Smooth muscle cell (in vitro differentiated cells): ENCODE measurements around the gene SLC8A1. TPM values are rescaled to one million over a fixed set of nuclear protein-coding genes. Genes with fewer than 3 reads are reported as not detected.

Source experiments
- DNase-seq: peaks from one replicate; lab custom pipeline; 2025; ENCODE audit not compliant: unreplicated experiment; lab: John Stamatoyannopoulos, UW
- H2AFZ ChIP-seq: fragments of 200-600 bp; sonication (generic); 2 replicates; pipeline ENCODE4 v1.6.0; 2016; ENCODE audit warnings: antibody characterized with exemption, low read depth, mild to moderate bottlenecking
- H3F3A ChIP-seq: fragments of 200-600 bp; sonication (generic); 2 replicates; pipeline ENCODE4 v1.6.0; 2017; ENCODE audit warnings: antibody characterized with exemption, low read depth
- H3K27ac ChIP-seq: fragments of 200-600 bp; sonication (generic); 2 replicates; pipeline ENCODE4 v1.5.1; 2016; ENCODE audit warnings: low read depth, mild to moderate bottlenecking
- H3K27me3 ChIP-seq: fragments of 200-600 bp; sonication (generic); 2 replicates; pipeline ENCODE4 v1.6.1; 2016; ENCODE audit warnings: low read depth, mild to moderate bottlenecking
- H3K36me3 ChIP-seq: fragments of 200-600 bp; sonication (generic); 2 replicates; pipeline ENCODE4 v1.5.1; 2016; ENCODE audit warnings: low read depth
- H3K4me1 ChIP-seq: fragments of 200-600 bp; sonication (generic); 2 replicates; pipeline ENCODE4 v1.5.1; 2016; ENCODE audit warnings: low read depth
- H3K4me2 ChIP-seq: fragments of 200-600 bp; sonication (generic); 2 replicates; pipeline ENCODE4 v1.6.0; 2016; ENCODE audit warnings: mild to moderate bottlenecking
- H3K4me3 ChIP-seq: fragments of 200-600 bp; sonication (generic); 2 replicates; pipeline ENCODE4 v1.5.1; 2016; ENCODE audit warnings: mild to moderate bottlenecking
- H3K79me2 ChIP-seq: fragments of 200-600 bp; sonication (generic); 2 replicates; pipeline ENCODE4 v1.6.0; 2016; ENCODE audit warnings: low read depth, mild to moderate bottlenecking
- H3K9ac ChIP-seq: fragments of 200-600 bp; sonication (generic); 2 replicates; pipeline ENCODE4 v1.6.0; 2016; ENCODE audit warnings: low read depth
- H3K9me3 ChIP-seq: fragments of 200-600 bp; sonication (generic); replicated peaks from 2 replicates; pipeline ENCODE4 v1.5.1; 2016; ENCODE audit warnings: low read depth
- H4K20me1 ChIP-seq: fragments of 200-600 bp; sonication (generic); 2 replicates; pipeline ENCODE4 v1.6.0; 2016; ENCODE audit warnings: low read depth
- WGBS: methylation state at CpG from one replicate; pipeline ENCODE4 v1.1.7; 2016; ENCODE audit warnings: low lambda C conversion rate; 5-methylcytosine and 5-hydroxymethylcytosine counted together
- polyA plus RNA-seq: library from polyadenylated mRNA; unstranded; fragments of >200 nt; fragmentation: Nextera tagmentation; extraction: Ambion mirVana; gene quantifications from 2 replicates; pipeline ENCODE4 v1.2.1, GENCODE V29; 2016
- total RNA-seq: library from RNA; depleted of rRNA; stranded (reverse); fragments of >200 nt; gene quantifications from 2 replicates; pipeline ENCODE4 v1.2.3, GENCODE V29; 2014
- TF ChIP-seq, protein P1 (sequence below): fragments of 200-600 bp; sonication (generic); IDR thresholded peaks from 2 replicates; pipeline ENCODE4 v1.5.1; 2017; ENCODE audit warnings: borderline replicate concordance, mild to moderate bottlenecking, antibody characterized with exemption; ENCODE audit not compliant: insufficient read depth, poor library complexity, severe bottlenecking

SLC8A1 gene
- total and polyA plus RNA-seq, 2 experiments from 2014 or later, result 1.1 to 5.3 TPM

DNA sequence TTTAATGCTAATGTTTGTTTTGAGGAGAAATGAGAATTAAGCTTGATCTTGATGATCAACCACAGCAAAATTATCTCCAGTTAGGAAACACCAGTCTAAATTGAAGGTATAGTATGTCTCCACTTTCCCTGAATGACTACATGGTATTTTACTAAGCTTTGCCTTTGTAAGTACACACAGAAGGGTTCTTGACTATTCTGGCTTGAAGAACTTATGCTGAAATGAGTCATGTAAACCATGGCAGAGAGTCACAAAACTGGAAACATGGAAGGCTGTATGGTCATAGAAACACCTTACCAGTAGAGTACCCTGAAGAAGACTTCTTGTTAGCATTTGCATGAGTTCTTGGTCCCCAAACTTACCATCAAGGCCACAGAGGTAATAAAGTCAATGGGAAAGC, 250.5 kb downstream of the SLC8A1 start:
- H3K4me1 ChIP-seq, result peaks cover 11% of the 10 kb centered on the region
- TF ChIP-seq, protein P1, sequence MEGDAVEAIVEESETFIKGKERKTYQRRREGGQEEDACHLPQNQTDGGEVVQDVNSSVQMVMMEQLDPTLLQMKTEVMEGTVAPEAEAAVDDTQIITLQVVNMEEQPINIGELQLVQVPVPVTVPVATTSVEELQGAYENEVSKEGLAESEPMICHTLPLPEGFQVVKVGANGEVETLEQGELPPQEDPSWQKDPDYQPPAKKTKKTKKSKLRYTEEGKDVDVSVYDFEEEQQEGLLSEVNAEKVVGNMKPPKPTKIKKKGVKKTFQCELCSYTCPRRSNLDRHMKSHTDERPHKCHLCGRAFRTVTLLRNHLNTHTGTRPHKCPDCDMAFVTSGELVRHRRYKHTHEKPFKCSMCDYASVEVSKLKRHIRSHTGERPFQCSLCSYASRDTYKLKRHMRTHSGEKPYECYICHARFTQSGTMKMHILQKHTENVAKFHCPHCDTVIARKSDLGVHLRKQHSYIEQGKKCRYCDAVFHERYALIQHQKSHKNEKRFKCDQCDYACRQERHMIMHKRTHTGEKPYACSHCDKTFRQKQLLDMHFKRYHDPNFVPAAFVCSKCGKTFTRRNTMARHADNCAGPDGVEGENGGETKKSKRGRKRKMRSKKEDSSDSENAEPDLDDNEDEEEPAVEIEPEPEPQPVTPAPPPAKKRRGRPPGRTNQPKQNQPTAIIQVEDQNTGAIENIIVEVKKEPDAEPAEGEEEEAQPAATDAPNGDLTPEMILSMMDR, result no peak
- no peak overlapping the region for H3K27ac ChIP-seq
- no peak overlapping the region for H3K4me2 ChIP-seq
- no peaks in the 10 kb centered on the region for H3K36me3 ChIP-seq
- H3K9ac ChIP-seq, result no peak overlapping the region
- H4K20me1 ChIP-seq, result no peaks in the 10 kb centered on the region
- no peak overlapping the region for H2AFZ ChIP-seq
- H3K9me3 ChIP-seq, result no peaks in the 10 kb centered on the region
- no peak overlapping the region for H3K4me3 ChIP-seq
- DNase-seq, result no peak
- H3F3A ChIP-seq, result peaks cover 7% of the 10 kb centered on the region
- H3K79me2 ChIP-seq, result no peaks in the 10 kb centered on the region
- no peaks in the 10 kb centered on the region for H3K27me3 ChIP-seq

DNA sequence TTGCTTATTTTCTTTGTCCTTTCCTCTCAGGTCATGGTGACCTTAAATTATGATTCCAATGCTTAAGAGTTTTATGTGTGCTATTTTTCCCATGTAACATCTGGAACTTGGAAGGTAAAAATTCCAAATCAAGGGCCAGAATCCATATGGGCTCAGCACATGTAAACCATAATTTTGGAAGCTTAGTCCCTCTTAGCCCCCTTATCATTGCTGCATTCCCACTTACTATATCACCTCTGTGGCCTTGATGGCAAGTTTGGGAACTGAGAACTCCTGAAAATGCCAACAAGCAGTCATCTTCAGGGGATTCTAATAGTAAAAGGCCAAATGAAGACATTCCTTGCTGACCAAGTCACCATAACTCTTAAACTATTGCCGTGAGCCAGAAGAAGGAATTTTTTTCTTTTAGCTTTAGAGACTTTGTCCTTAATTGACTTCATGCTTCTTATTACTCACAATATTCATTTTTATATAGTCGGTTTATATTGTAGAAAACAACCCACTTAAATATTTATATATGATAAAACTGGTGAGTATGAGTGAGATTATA, 251.4 kb downstream of the SLC8A1 start:
- Histone ChIP-seq H3K79me2 (no peaks in the 10 kb centered on the region), H3K27me3 (no peaks in the 10 kb centered on the region), H3K27ac (no peak overlapping the region), H3K4me2 (no peak overlapping the region), H3K4me3 (no peak overlapping the region), H3K9ac (no peak overlapping the region), H3F3A (peaks cover 7% of the 10 kb centered on the region), H4K20me1 (no peaks in the 10 kb centered on the region), H3K9me3 (no peaks in the 10 kb centered on the region), H3K4me1 (peaks cover 11% of the 10 kb centered on the region), H3K36me3 (no peaks in the 10 kb centered on the region), H2AFZ (no peak overlapping the region)
- TF ChIP-seq, protein P1, result no peak
- WGBS, result 77% methylated on average over 2 of the region's 2 CpGs
- DNase-seq, result no peak

DNA sequence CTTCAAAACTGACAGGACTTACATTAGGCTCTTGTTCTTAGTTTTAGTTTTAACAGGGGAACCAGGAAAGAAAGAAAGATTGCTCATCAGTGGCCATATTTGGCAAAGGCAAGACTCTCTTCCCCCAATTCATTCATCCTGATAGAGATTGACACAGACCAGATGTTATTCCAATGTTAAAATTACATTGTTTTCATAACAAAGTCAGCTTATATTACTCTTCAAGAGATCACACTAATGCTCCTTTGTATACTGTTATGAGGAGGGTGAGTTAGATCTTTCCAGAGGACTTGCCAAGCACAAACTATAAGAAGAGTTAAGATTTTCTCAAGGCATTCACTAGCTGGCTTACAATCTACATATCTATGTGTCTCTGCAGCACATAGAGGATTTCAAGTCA, 252.1 kb downstream of the SLC8A1 start:
- Histone ChIP-seq H3K4me3 (no peak overlapping the region), H3K9ac (no peak overlapping the region), H3K9me3 (no peaks in the 10 kb centered on the region), H3F3A (peaks cover 5% of the 10 kb centered on the region), H4K20me1 (no peaks in the 10 kb centered on the region), H2AFZ (no peak overlapping the region), H3K27ac (no peak overlapping the region), H3K27me3 (no peaks in the 10 kb centered on the region), H3K4me1 (peaks cover 11% of the 10 kb centered on the region), H3K79me2 (no peaks in the 10 kb centered on the region), H3K4me2 (no peak overlapping the region), H3K36me3 (no peaks in the 10 kb centered on the region)
- TF ChIP-seq, protein P1, result no peak
- DNase-seq, result no peak

DNA sequence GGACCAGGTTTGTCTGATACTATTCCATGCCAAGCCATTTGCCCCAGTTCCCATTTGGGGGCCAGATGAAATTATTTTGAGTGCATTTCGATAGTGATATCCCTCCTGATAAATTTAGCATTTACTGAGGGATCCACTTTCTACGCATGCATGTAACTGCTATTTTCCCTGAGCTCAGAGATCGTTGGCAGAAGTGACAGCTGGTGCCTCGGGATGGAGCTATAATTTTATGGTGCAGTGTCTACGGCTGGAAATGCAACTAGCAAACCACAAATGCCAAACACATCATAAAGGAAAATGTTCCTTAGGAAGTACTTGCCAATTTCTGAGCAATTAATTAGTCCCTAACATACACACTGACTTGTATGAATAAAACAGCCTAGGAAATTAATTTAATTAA, 254.8 kb downstream of the SLC8A1 start:
- no peak overlapping the region for H2AFZ ChIP-seq
- no peak overlapping the region for H3K27ac ChIP-seq
- H3K27me3 ChIP-seq, result no peaks in the 10 kb centered on the region
- no peaks in the 10 kb centered on the region for H4K20me1 ChIP-seq
- no peak for DNase-seq
- TF ChIP-seq, protein P1, result no peak
- WGBS, result 56% methylated on average over 5 of the region's 5 CpGs
- H3K36me3 ChIP-seq, result no peaks in the 10 kb centered on the region
- no peaks in the 10 kb centered on the region for H3K79me2 ChIP-seq
- no peak overlapping the region for H3K9ac ChIP-seq
- no peaks in the 10 kb centered on the region for H3F3A ChIP-seq
- H3K4me3 ChIP-seq, result no peak overlapping the region
- H3K4me2 ChIP-seq, result no peak overlapping the region
- no peaks in the 10 kb centered on the region for H3K9me3 ChIP-seq
- H3K4me1 ChIP-seq, result no peaks in the 10 kb centered on the region
